Liver (tissue), 9 donors: ENCODE data around the gene TNPO2. TPM values are rescaled to one million over a fixed set of nuclear protein-coding genes. Genes with fewer than 3 reads are reported as not detected.

Experiments used
- DNase-seq: peaks from one replicate; pipeline ENCODE4 v3.0.0-alpha.2; 2017; ENCODE audit warnings: low spot score
- H3K27ac ChIP-seq, 2 donors: one replicate each; pipeline ENCODE4 v1.7.0; 2013; ENCODE audit warnings: inconsistent platforms in 2 of 2, low read length in 2 of 2, control low read depth in 1 of 2, low read depth in 1 of 2, mild to moderate bottlenecking in 1 of 2
- H3K27me3 ChIP-seq, 4 donors: one replicate each; pipeline versions ENCODE4 v1.6.1 to v1.7.0; 2013; ENCODE audit warnings: low read length in 3 of 4, inconsistent platforms in 1 of 4, mild to moderate bottlenecking in 1 of 4, moderate library complexity in 1 of 4; ENCODE audit not compliant: control insufficient read depth in 4 of 4, insufficient read depth in 4 of 4
- H3K36me3 ChIP-seq, 4 donors: one replicate each; pipeline versions ENCODE4 v1.6.1 to v1.7.0; 2013; ENCODE audit warnings: low read length in 3 of 4, mild to moderate bottlenecking in 3 of 4, low read depth in 1 of 4, moderate library complexity in 1 of 4; ENCODE audit not compliant: control insufficient read depth in 4 of 4, insufficient read depth in 3 of 4
- H3K4me1 ChIP-seq, 4 donors: one replicate each; pipeline versions ENCODE4 v1.6.1 to v1.7.0; 2013; ENCODE audit warnings: low read length in 3 of 4, mild to moderate bottlenecking in 3 of 4, moderate library complexity in 1 of 4; ENCODE audit not compliant: control insufficient read depth in 4 of 4, insufficient read depth in 4 of 4
- H3K4me3 ChIP-seq, 3 donors: one replicate each; pipeline versions ENCODE4 v1.6.1 to v1.7.0; 2013; ENCODE audit warnings: low read length in 3 of 3, control low read depth in 1 of 3, low read depth in 1 of 3, mild to moderate bottlenecking in 1 of 3
- H3K9ac ChIP-seq, 2 donors: one replicate each; pipeline ENCODE4 v1.7.0; 2013; ENCODE audit warnings: low read length in 2 of 2, mild to moderate bottlenecking in 2 of 2, moderate library complexity in 2 of 2, control low read depth in 1 of 2, low read depth in 1 of 2
- H3K9me3 ChIP-seq, 4 donors: one replicate each; pipeline versions ENCODE4 v1.6.1 to v1.7.0; 2013; ENCODE audit warnings: low read length in 3 of 4; ENCODE audit not compliant: control insufficient read depth in 4 of 4
- ATF3 ChIP-seq: IDR thresholded peaks from 2 replicates; pipeline ENCODE4 v1.6.1; 2016; ENCODE audit warnings: antibody characterized with exemption
- CTCF ChIP-seq: fragments of 150-350 bp; IDR thresholded peaks from 2 replicates; pipeline ENCODE4 v1.5.1; 2017; ENCODE audit warnings: improper control_type of control experiment, low read depth, low read length; ENCODE audit not compliant: missing input control
- EGR1 ChIP-seq, 2 donors: IDR thresholded peaks; 2 replicates each; pipeline ENCODE4 v1.6.1; 2016 to 2018; ENCODE audit warnings: antibody characterized with exemption in 2 of 2, low read depth in 2 of 2
- FOXA1 ChIP-seq: IDR thresholded peaks from 2 replicates; pipeline ENCODE4 v1.6.1; 2016; ENCODE audit warnings: antibody characterized with exemption
- FOXA2 ChIP-seq: IDR thresholded peaks from 2 replicates; pipeline ENCODE4 v1.6.1; 2016; ENCODE audit warnings: antibody characterized with exemption
- GABPA ChIP-seq, 2 donors: IDR thresholded peaks in 1 of 2; conservative IDR thresholded peaks in 1 of 2; 2 replicates each; pipeline ENCODE4 v1.6.1; 2016; ENCODE audit warnings: antibody characterized with exemption in 2 of 2, mild to moderate bottlenecking in 1 of 2, moderate library complexity in 1 of 2
- HNF4A ChIP-seq, 2 donors: conservative IDR thresholded peaks; 2 replicates each; pipeline ENCODE4 v1.6.1; 2016; ENCODE audit warnings: antibody characterized with exemption in 2 of 2, mild to moderate bottlenecking in 2 of 2
- JUND ChIP-seq, 2 donors: IDR thresholded peaks; 2 replicates each; pipeline ENCODE4 v1.6.1; 2016; ENCODE audit warnings: antibody characterized with exemption in 2 of 2
- NR2F2 ChIP-seq: IDR thresholded peaks from 2 replicates; pipeline ENCODE4 v1.6.1; 2016; ENCODE audit warnings: antibody characterized with exemption
- REST ChIP-seq: IDR thresholded peaks from 2 replicates; pipeline ENCODE4 v1.6.1; 2016; ENCODE audit warnings: antibody characterized with exemption, mild to moderate bottlenecking
- RXRA ChIP-seq, 2 donors: IDR thresholded peaks; 2 replicates each; pipeline ENCODE4 v1.6.1; 2017 to 2018; ENCODE audit warnings: antibody characterized with exemption in 2 of 2, mild to moderate bottlenecking in 1 of 2
- SP1 ChIP-seq: IDR thresholded peaks from 2 replicates; pipeline ENCODE4 v1.6.1; 2018; ENCODE audit warnings: antibody characterized with exemption, mild to moderate bottlenecking
- TAF1 ChIP-seq: conservative IDR thresholded peaks from 2 replicates; pipeline ENCODE4 v1.6.1; 2016; ENCODE audit warnings: antibody characterized with exemption, mild to moderate bottlenecking
- YY1 ChIP-seq: IDR thresholded peaks from 2 replicates; pipeline ENCODE4 v1.6.1; 2016; ENCODE audit warnings: antibody characterized with exemption, mild to moderate bottlenecking
- ZBTB33 ChIP-seq: IDR thresholded peaks from 2 replicates; pipeline ENCODE4 v1.6.1; 2016; ENCODE audit warnings: antibody characterized with exemption
- WGBS: extraction: QIAGEN DNeasy Blood & Tissue Kit; methylation state at CpG from one replicate; pipeline ENCODE4 v1.1.7; 2013; 5-methylcytosine and 5-hydroxymethylcytosine counted together
- polyA plus RNA-seq, 2 donors: library from polyadenylated mRNA; stranded (reverse) in 1 of 2; unstranded in 1 of 2; fragments of 200-250 nt in 1 of 2; fragments of >200 nt in 1 of 2; fragmentation: Nextera tagmentation in 1 of 2; extraction: Ambion mirVana in 1 of 2; gene quantifications; one replicate each; pipeline versions ENCODE4 v1.2.1 to v1.2.3, GENCODE V29; 2013 to 2015
- total RNA-seq, 2 donors: library from RNA; depleted of rRNA; stranded (reverse); fragments of >200 nt; gene quantifications; one replicate each; pipeline ENCODE4 v1.2.3, GENCODE V29; 2014
- donor health status: healthy.
- donor health status: healthy.
- donor health status: healthy.
- donor health status: healthy.
- donor health status: healthy.

TNPO2 gene
- total and polyA plus RNA-seq, 4 donors, result 6.3 to 22.2 (median 15.8) TPM

GRCh38 chr19:12754465-12755196, 30.9 kb upstream of the TNPO2 start:
- no peak for DNase-seq
- no peaks in the 10 kb centered on the region for H3K36me3 ChIP-seq
- WGBS, result 66% methylated on average over 50 of the region's 50 CpGs
- H3K4me3 ChIP-seq, result no peak overlapping the region
- H3K27ac ChIP-seq, result no peak overlapping the region
- H3K9ac ChIP-seq, result no peak overlapping the region
- TF ChIP-seq FOXA2, result no peak
- TF ChIP-seq ZBTB33, result no peak
- TF ChIP-seq TAF1, result no peak
- no peak for TF ChIP-seq CTCF
- TF ChIP-seq JUND (IDR thresholded peaks at IDR 0.05), result no peak
- TF ChIP-seq SP1, result no peak
- no peak for TF ChIP-seq RXRA (IDR thresholded peaks at IDR 0.05)
- TF ChIP-seq YY1, result no peak
- no peak for TF ChIP-seq NR2F2
- no peak for TF ChIP-seq ATF3
- no peak for TF ChIP-seq REST
- TF ChIP-seq EGR1 (IDR thresholded peaks at IDR 0.05; ENCODE audit: low read depth in 2 of 2), result no peak
- TF ChIP-seq GABPA (IDR thresholded peaks at IDR 0.05 in 1 of 2, conservative IDR thresholded peaks at IDR 0.05 in 1 of 2), result no peak
- TF ChIP-seq FOXA1, result no peak
- no peak for TF ChIP-seq HNF4A (conservative IDR thresholded peaks at IDR 0.05)
- H3K4me1 ChIP-seq, result peaks cover 2 to 8% (median 6%) of the 10 kb centered on the region in 4 donors
- peaks cover 0 to 2% (median 0%) of the 10 kb centered on the region in 4 donors for H3K27me3 ChIP-seq
- no peaks in the 10 kb centered on the region for H3K9me3 ChIP-seq
